Hepatocyte (in vitro differentiated cells): Measurements from ENCODE around the gene SPINK8. TPM values are rescaled to one million over a fixed set of nuclear protein-coding genes. Genes with fewer than 3 reads are reported as not detected.
"Not testable (repeated sequence)": the region's sequence is repeated elsewhere in the genome, so short reads cannot be mapped to it uniquely, and the experiment has no call there.

Source experiments
- DNase-seq: peaks from one replicate; pipeline ENCODE4 v3.0.0-alpha.2; 2016; ENCODE audit warnings: low spot score
- H2AFZ ChIP-seq: fragments of 200-600 bp; sonication (generic); 2 replicates; pipeline ENCODE4 v1.6.0; 2016; ENCODE audit warnings: antibody characterized with exemption, mild to moderate bottlenecking
- H3K27ac ChIP-seq: fragments of 200-600 bp; sonication (generic); 2 replicates; pipeline ENCODE4 v1.5.1; 2016; ENCODE audit warnings: mild to moderate bottlenecking
- H3K27me3 ChIP-seq: fragments of 200-600 bp; sonication (generic); 2 replicates; pipeline ENCODE4 v1.6.1; 2016
- H3K36me3 ChIP-seq: fragments of 200-600 bp; sonication (generic); replicated peaks from 2 replicates; pipeline ENCODE4 v1.5.1; 2016; ENCODE audit warnings: low read depth; ENCODE audit not compliant: insufficient read depth
- H3K4me1 ChIP-seq: fragments of 200-600 bp; sonication (generic); 2 replicates; pipeline ENCODE4 v1.5.1; 2016; ENCODE audit warnings: mild to moderate bottlenecking, moderate library complexity; ENCODE audit not compliant: insufficient read depth
- H3K4me2 ChIP-seq: fragments of 200-600 bp; sonication (generic); 2 replicates; pipeline ENCODE4 v1.6.0; 2016
- H3K4me3 ChIP-seq: fragments of 200-600 bp; sonication (generic); 2 replicates; pipeline ENCODE4 v1.5.1; 2016; ENCODE audit warnings: mild to moderate bottlenecking
- H3K79me2 ChIP-seq: fragments of 200-600 bp; sonication (generic); 2 replicates; pipeline ENCODE4 v1.6.0; 2017; ENCODE audit warnings: mild to moderate bottlenecking
- H3K9me2 ChIP-seq: fragments of 200-600 bp; sonication (generic); replicated peaks from 2 replicates; pipeline ENCODE4 v1.6.0; 2017; ENCODE audit warnings: mild to moderate bottlenecking; ENCODE audit not compliant: insufficient read depth
- H3K9me3 ChIP-seq: fragments of 200-600 bp; sonication (generic); 2 replicates; pipeline ENCODE4 v1.5.1; 2016; ENCODE audit warnings: low read depth, mild to moderate bottlenecking
- H4K20me1 ChIP-seq: fragments of 200-600 bp; sonication (generic); 2 replicates; pipeline ENCODE4 v1.6.0; 2016; ENCODE audit warnings: mild to moderate bottlenecking; ENCODE audit not compliant: insufficient read depth, poor library complexity, severe bottlenecking
- CTCF ChIP-seq: fragments of 200-600 bp; sonication (generic); IDR thresholded peaks from 2 replicates; pipeline ENCODE4 v1.5.1; 2016; ENCODE audit warnings: antibody characterized with exemption, mild to moderate bottlenecking; ENCODE audit not compliant: poor library complexity
- EZH2 ChIP-seq: fragments of 200-600 bp; sonication (generic); IDR thresholded peaks from 2 replicates; pipeline ENCODE4 v1.6.1; 2016; ENCODE audit warnings: antibody characterized with exemption, mild to moderate bottlenecking, borderline replicate concordance
- EZH2phosphoT487 ChIP-seq: fragments of 200-600 bp; sonication (generic); IDR thresholded peaks from one replicate; pipeline ENCODE4 v1.6.1; 2018; ENCODE audit warnings: antibody characterized with exemption, mild to moderate bottlenecking, low read depth, moderate library complexity; ENCODE audit not compliant: unreplicated experiment, severe bottlenecking
- WGBS: methylation state at CpG from one replicate; pipeline ENCODE4 v1.1.6; 2016; ENCODE audit warnings: low lambda C conversion rate; ENCODE audit errors: missing lambda C conversion rate; 5-methylcytosine and 5-hydroxymethylcytosine counted together
- polyA plus RNA-seq: library from polyadenylated mRNA; unstranded; fragments of >200 nt; fragmentation: Nextera tagmentation; extraction: Ambion mirVana; gene quantifications from 2 replicates; pipeline ENCODE4 v1.2.1, GENCODE V29; 2016
- total RNA-seq: library from RNA; depleted of rRNA; stranded (reverse); fragments of >200 nt; gene quantifications from 2 replicates; pipeline ENCODE4 v1.2.3, GENCODE V29; 2014

SPINK8 gene
- total and polyA plus RNA-seq, 2 experiments from 2014 or later = not detected

- Histone ChIP-seq H3K36me3 (no peaks in the 10 kb centered on the region), H4K20me1 (no peaks in the 10 kb centered on the region), H3K9me2 (no peaks in the 10 kb centered on the region), H3K9me3 (no peaks in the 10 kb centered on the region), H3K79me2 (no peaks in the 10 kb centered on the region), H3K4me2 (no peak overlapping the region), H2AFZ (no peak overlapping the region), H3K4me3 (no peak overlapping the region), H3K4me1 (no peaks in the 10 kb centered on the region), H3K27ac (no peak overlapping the region), H3K27me3 (no peaks in the 10 kb centered on the region)
- TF ChIP-seq EZH2phosphoT487 = no peak
- TF ChIP-seq EZH2 = no peak
- no peak for TF ChIP-seq CTCF
- DNase-seq = no peak
- WGBS = 96% methylated on average over 10 of the region's 10 CpGs
Measured at GRCh38 chr3:48274452-48274851, 59.0 kb downstream of the SPINK8 start.

- WGBS = 13% methylated on average over 9 of the region's 9 CpGs
Measured at GRCh38 chr3:48273594-48274211, 59.8 kb downstream of the SPINK8 start.

GRCh38 chr3:48271763-48272498, 61.5 kb downstream of the SPINK8 start:
- TF ChIP-seq CTCF (no peak), EZH2phosphoT487 (no peak), EZH2 (no peak)
- WGBS = 96% methylated on average over 24 of the region's 38 CpGs
- Histone ChIP-seq H3K4me3 (no peak overlapping the region), H3K27ac (no peak overlapping the region), H4K20me1 (no peaks in the 10 kb centered on the region), H3K79me2 (no peaks in the 10 kb centered on the region), H3K9me2 (no peaks in the 10 kb centered on the region), H3K27me3 (no peaks in the 10 kb centered on the region), H3K4me2 (no peak overlapping the region), H3K36me3 (no peaks in the 10 kb centered on the region), H3K4me1 (peaks cover 7% of the 10 kb centered on the region), H3K9me3 (no peaks in the 10 kb centered on the region), H2AFZ (no peak overlapping the region)
- DNase-seq = no peak

More at GRCh38 chr3:48273594-48274211, 59.8 kb downstream of the SPINK8 start:
- Histone ChIP-seq H3K9me3 (no peaks in the 10 kb centered on the region), H3K9me2 (no peaks in the 10 kb centered on the region), H3K27me3 (no peaks in the 10 kb centered on the region), H3K79me2 (no peaks in the 10 kb centered on the region), H3K4me2 (no peak overlapping the region), H4K20me1 (no peaks in the 10 kb centered on the region), H2AFZ (no peak overlapping the region), H3K4me1 (no peaks in the 10 kb centered on the region), H3K27ac (no peak overlapping the region), H3K4me3 (no peak overlapping the region), H3K36me3 (no peaks in the 10 kb centered on the region)
- TF ChIP-seq CTCF (peak; percentile 82), EZH2 (no peak), EZH2phosphoT487 (no peak)
- peak; percentile 81 for DNase-seq

- not testable (repeated sequence) for H3K27me3 ChIP-seq, H3K79me2 ChIP-seq, DNase-seq, H3K4me3 ChIP-seq, H3K4me1 ChIP-seq, H4K20me1 ChIP-seq, H3K9me2 ChIP-seq, H2AFZ ChIP-seq, H3K9me3 ChIP-seq, H3K4me2 ChIP-seq, H3K27ac ChIP-seq, H3K36me3 ChIP-seq
- WGBS = 98% methylated on average over 10 of the region's 10 CpGs
Measured at GRCh38 chr3:48271223-48271622, 62.2 kb downstream of the SPINK8 start.
